Osteoblast (primary cell): Measurements from ENCODE around the gene IMMT. TPM values are rescaled to one million over a fixed set of nuclear protein-coding genes. Genes with fewer than 3 reads are reported as not detected.
A peak's percentile ranks its signal among the peaks of the same experiment; 100 is the strongest.

ENCODE experiments used
- DNase-seq: peaks from one replicate; pipeline ENCODE4 v3.0.0; 2011; ENCODE audit warnings: low spot score, mixed read lengths; ENCODE audit not compliant: insufficient read length; ENCODE audit errors: missing footprints
- H2AFZ ChIP-seq: 2 replicates; pipeline ENCODE4 v1.6.0; 2011; ENCODE audit warnings: mild to moderate bottlenecking, low read length
- H3K27ac ChIP-seq: 2 replicates; pipeline ENCODE4 v1.5.1; 2011; ENCODE audit warnings: mild to moderate bottlenecking, low read depth, low read length, moderate library complexity
- H3K27me3 ChIP-seq: 2 replicates; pipeline ENCODE4 v1.6.0; 2012; ENCODE audit warnings: mild to moderate bottlenecking, control low read depth, inconsistent platforms, low read length, moderate library complexity; ENCODE audit not compliant: insufficient read depth
- H3K36me3 ChIP-seq: 2 replicates; pipeline ENCODE4 v1.5.1; 2011; ENCODE audit warnings: mild to moderate bottlenecking, low read length, control low read depth, moderate library complexity; ENCODE audit not compliant: insufficient read depth
- H3K4me1 ChIP-seq: 2 replicates; pipeline ENCODE4 v1.5.1; 2011; ENCODE audit warnings: mild to moderate bottlenecking, low read length, control low read depth, moderate library complexity; ENCODE audit not compliant: insufficient read depth
- H3K4me2 ChIP-seq: 2 replicates; pipeline ENCODE4 v1.6.0; 2011; ENCODE audit warnings: mild to moderate bottlenecking, low read length; ENCODE audit not compliant: insufficient read depth
- H3K4me3 ChIP-seq: fragments of 200-600 bp; sonication (generic); 3 replicates; pipeline ENCODE4 v1.5.1; 2012; ENCODE audit warnings: mild to moderate bottlenecking, low read length, inconsistent platforms; ENCODE audit not compliant: insufficient read depth
- H3K79me2 ChIP-seq: 2 replicates; pipeline ENCODE4 v1.6.0; 2012; ENCODE audit warnings: mild to moderate bottlenecking, low read length, control low read depth, inconsistent platforms; ENCODE audit not compliant: insufficient read depth
- H3K9me3 ChIP-seq: 2 replicates; pipeline ENCODE4 v1.5.1; 2011; ENCODE audit warnings: low read depth, low read length, control low read depth
- H4K20me1 ChIP-seq: 2 replicates; pipeline ENCODE4 v1.6.0; 2012; ENCODE audit warnings: mild to moderate bottlenecking, low read length, control low read depth; ENCODE audit not compliant: insufficient read depth
- total RNA-seq: library from RNA; depleted of rRNA; stranded (reverse); fragments of >200 nt; gene quantifications from 2 replicates; pipeline ENCODE4 v1.2.3, GENCODE V29; 2012
- TF ChIP-seq, protein P1 (sequence below): IDR thresholded peaks from 2 replicates; pipeline ENCODE4 v1.5.1; 2011; ENCODE audit warnings: mild to moderate bottlenecking, low read depth, low read length, moderate library complexity; ENCODE audit errors: extremely low read depth

Gene IMMT
- total RNA-seq, 1 donor: 55.7 TPM

DNA sequence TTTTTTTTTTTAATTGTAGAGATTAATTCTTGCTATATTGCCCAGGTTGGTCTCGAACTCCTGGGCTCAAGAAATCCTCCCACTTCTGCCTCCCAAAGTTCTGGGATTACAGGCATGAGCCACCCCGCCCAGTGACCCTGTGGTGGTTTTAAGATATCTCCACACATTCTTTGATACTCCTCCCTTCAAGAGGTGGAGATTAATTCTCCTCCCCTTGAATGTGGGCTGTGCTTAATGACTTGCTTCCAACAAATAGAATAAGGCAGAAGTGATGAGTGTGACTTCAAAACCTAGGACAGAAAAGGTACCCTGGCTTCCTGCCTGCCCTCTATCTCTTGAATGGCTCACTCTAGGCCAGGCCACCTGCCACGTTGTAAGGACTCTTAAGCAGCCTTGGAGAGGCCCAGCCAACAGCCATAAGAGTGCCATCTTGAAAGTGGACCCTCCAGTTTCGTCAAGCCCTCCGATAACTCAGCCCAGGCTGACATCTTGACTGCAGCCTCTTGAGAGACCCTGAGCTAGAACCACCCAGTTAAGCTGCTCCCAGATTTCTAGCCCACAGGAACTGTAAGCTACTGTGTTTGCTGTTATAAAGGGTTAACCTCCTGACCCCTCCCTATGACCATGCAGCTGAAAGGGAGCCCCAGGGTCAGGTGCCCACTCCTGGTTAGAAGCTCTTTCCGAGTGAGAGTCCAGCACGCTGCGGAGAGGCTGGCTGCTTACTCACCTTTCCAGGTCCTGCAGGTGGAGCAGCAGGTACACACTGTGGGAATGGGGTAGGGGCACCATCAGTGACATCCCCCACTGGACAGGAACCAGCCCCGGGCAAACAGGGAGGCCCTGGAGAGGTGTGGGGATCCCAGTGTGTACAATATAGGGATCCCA lies 31.6 kb upstream of the IMMT start:
- no peak overlapping the region for H3K4me2 ChIP-seq
- no peaks in the 10 kb centered on the region for H4K20me1 ChIP-seq
- H3K27me3 ChIP-seq: no peaks in the 10 kb centered on the region
- no peaks in the 10 kb centered on the region for H3K9me3 ChIP-seq
- no peaks in the 10 kb centered on the region for H3K79me2 ChIP-seq
- no peak overlapping the region for H3K27ac ChIP-seq
- TF ChIP-seq, protein P1, sequence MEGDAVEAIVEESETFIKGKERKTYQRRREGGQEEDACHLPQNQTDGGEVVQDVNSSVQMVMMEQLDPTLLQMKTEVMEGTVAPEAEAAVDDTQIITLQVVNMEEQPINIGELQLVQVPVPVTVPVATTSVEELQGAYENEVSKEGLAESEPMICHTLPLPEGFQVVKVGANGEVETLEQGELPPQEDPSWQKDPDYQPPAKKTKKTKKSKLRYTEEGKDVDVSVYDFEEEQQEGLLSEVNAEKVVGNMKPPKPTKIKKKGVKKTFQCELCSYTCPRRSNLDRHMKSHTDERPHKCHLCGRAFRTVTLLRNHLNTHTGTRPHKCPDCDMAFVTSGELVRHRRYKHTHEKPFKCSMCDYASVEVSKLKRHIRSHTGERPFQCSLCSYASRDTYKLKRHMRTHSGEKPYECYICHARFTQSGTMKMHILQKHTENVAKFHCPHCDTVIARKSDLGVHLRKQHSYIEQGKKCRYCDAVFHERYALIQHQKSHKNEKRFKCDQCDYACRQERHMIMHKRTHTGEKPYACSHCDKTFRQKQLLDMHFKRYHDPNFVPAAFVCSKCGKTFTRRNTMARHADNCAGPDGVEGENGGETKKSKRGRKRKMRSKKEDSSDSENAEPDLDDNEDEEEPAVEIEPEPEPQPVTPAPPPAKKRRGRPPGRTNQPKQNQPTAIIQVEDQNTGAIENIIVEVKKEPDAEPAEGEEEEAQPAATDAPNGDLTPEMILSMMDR: no peak
- DNase-seq: no peak
- H2AFZ ChIP-seq: no peak overlapping the region
- H3K36me3 ChIP-seq: no peaks in the 10 kb centered on the region
- peaks cover 16% of the 10 kb centered on the region for H3K4me1 ChIP-seq
- no peak overlapping the region for H3K4me3 ChIP-seq

DNA sequence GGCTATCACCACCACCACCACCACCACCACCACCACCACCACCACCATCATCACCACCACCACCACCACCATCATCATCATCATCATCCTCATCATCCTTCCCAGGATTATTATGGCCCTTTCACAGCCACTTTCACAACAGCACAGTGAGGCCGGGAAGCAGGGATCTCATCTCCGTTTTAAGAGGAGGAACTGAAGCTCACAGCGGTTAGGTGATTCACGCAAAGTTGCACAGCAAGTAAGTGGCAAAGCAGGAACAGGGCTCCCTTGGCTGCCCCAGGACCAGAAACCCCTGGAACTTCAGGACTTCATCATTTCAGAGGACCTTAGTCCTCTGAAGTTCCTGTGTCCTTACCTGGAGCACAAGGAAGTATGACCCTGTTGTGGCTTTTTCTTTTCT lies 30.8 kb upstream of the IMMT start:
- H3K4me1 ChIP-seq: peaks cover 16% of the 10 kb centered on the region
- H3K4me2 ChIP-seq: no peak overlapping the region
- H3K4me3 ChIP-seq: no peak overlapping the region
- DNase-seq: no peak
- no peak overlapping the region for H3K27ac ChIP-seq
- TF ChIP-seq, protein P1: no peak
- no peaks in the 10 kb centered on the region for H3K27me3 ChIP-seq
- H3K36me3 ChIP-seq: no peaks in the 10 kb centered on the region
- no peaks in the 10 kb centered on the region for H4K20me1 ChIP-seq
- no peaks in the 10 kb centered on the region for H3K79me2 ChIP-seq
- H2AFZ ChIP-seq: no peak overlapping the region
- H3K9me3 ChIP-seq: no peaks in the 10 kb centered on the region

DNA sequence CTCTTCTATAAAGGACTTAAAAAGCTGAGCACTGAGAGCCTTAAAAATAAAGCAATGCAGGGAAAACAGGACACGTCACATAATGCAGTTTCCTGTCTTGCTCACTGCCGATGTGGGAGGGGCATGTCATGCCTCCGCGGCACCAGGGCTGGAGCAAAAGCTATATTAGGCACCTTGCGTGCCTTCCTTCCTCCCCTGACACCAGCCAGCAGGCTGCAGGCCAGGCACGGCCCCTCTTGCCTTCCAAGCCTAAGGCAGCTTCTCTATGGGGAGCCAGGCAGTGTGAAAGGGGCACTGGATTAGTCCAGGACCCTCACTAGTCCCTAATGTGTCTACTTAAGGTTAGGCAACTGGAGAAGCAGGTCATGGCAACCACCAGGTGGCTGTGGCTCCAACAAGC lies 30.3 kb upstream of the IMMT start:
- Histone ChIP-seq H3K36me3 (no peaks in the 10 kb centered on the region), H3K27me3 (no peaks in the 10 kb centered on the region), H3K4me3 (no peak overlapping the region), H3K27ac (no peak overlapping the region), H3K4me2 (no peak overlapping the region), H4K20me1 (no peaks in the 10 kb centered on the region), H2AFZ (peak overlapping the region; percentile 38), H3K79me2 (no peaks in the 10 kb centered on the region), H3K4me1 (peaks cover 16% of the 10 kb centered on the region), H3K9me3 (no peaks in the 10 kb centered on the region)
- TF ChIP-seq, protein P1: no peak
- no peak for DNase-seq

DNA sequence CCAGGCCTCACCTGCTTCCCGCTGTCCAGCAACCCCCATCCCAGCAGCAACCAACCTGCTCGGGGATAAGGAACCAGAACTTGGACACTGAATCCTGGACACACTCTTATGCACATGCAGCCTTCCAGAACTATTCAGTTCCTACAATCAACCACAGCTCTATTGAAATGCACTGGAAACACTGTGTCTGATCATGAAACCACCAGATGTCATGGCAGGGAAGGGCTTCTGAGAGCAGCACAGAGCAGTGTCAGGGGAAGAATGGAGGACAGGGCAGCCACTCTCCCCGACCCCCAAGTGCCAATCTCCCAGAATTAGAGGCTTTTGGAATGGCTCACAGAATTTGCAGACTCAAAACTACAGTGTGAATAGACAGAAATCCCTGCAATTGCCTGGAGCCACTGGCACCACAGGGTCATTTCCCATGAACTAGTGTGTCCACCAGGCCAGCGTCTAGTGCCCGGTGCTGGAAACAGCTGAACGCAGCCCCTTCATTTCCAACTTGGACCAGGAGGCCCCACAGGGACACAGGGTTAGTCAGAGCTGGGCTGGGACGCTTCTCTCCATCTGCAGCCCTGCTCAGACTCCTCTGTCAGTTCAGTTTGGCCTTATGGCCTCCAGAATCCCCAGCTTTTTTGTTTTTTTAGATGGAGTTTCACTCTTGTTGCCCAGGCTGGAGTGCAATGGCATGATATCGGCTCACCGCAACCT lies 29.5 kb upstream of the IMMT start:
- H3K4me1 ChIP-seq: peaks cover 16% of the 10 kb centered on the region
- no peak overlapping the region for H3K4me3 ChIP-seq
- H3K9me3 ChIP-seq: no peaks in the 10 kb centered on the region
- H3K36me3 ChIP-seq: no peaks in the 10 kb centered on the region
- H3K4me2 ChIP-seq: no peak overlapping the region
- no peaks in the 10 kb centered on the region for H4K20me1 ChIP-seq
- no peaks in the 10 kb centered on the region for H3K79me2 ChIP-seq
- DNase-seq: no peak
- no peak overlapping the region for H2AFZ ChIP-seq
- H3K27ac ChIP-seq: no peak overlapping the region
- TF ChIP-seq, protein P1: no peak
- H3K27me3 ChIP-seq: no peaks in the 10 kb centered on the region
